Measurements from ENCODE around the gene LAMTOR4. TPM values are rescaled to one million over a fixed set of nuclear protein-coding genes. Genes with fewer than 3 reads are reported as not detected.
"Not testable (repeated sequence)": the region's sequence is repeated elsewhere in the genome, so short reads cannot be mapped to it uniquely, and the experiment has no call there.

Gene LAMTOR4
- total RNA-seq, 1 donor from 2014 or later, result 208 TPM

DNA sequence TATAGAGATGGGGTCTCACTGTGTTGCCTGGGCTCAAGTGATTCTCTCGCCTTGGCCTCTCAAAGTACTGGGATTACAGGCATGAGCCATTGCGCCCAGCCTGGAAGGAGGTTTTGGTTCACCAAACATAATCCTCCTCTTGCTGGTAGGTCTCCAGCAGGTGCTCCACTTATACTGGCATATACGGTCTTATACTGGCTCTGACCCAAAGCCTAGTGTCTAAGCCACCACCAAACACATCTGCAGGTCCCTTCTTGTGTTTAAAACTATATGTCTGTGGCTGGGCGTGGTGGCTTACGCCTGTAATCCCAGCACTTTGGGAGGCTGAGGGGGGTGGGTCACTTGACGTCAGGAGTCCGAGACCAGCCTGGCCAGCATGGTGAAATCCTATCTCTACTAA lies 16.6 kb upstream of the LAMTOR4 start:
- no peaks in the 10 kb centered on the region for H3K36me3 ChIP-seq (ENCODE audit: control insufficient read depth, insufficient read depth, low read length)
- TF ChIP-seq, protein P1, sequence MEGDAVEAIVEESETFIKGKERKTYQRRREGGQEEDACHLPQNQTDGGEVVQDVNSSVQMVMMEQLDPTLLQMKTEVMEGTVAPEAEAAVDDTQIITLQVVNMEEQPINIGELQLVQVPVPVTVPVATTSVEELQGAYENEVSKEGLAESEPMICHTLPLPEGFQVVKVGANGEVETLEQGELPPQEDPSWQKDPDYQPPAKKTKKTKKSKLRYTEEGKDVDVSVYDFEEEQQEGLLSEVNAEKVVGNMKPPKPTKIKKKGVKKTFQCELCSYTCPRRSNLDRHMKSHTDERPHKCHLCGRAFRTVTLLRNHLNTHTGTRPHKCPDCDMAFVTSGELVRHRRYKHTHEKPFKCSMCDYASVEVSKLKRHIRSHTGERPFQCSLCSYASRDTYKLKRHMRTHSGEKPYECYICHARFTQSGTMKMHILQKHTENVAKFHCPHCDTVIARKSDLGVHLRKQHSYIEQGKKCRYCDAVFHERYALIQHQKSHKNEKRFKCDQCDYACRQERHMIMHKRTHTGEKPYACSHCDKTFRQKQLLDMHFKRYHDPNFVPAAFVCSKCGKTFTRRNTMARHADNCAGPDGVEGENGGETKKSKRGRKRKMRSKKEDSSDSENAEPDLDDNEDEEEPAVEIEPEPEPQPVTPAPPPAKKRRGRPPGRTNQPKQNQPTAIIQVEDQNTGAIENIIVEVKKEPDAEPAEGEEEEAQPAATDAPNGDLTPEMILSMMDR (IDR thresholded peaks at IDR 0.05; ENCODE audit: insufficient read depth, low read length, poor library complexity, severe bottlenecking), result no peak
- H3K4me3 ChIP-seq (ENCODE audit: low read depth, low read length), result no peak overlapping the region
- no peak for DNase-seq (ENCODE audit: low read depth)
- no peaks in the 10 kb centered on the region for H3K27me3 ChIP-seq (ENCODE audit: control insufficient read depth, insufficient read depth, low read length)

DNA sequence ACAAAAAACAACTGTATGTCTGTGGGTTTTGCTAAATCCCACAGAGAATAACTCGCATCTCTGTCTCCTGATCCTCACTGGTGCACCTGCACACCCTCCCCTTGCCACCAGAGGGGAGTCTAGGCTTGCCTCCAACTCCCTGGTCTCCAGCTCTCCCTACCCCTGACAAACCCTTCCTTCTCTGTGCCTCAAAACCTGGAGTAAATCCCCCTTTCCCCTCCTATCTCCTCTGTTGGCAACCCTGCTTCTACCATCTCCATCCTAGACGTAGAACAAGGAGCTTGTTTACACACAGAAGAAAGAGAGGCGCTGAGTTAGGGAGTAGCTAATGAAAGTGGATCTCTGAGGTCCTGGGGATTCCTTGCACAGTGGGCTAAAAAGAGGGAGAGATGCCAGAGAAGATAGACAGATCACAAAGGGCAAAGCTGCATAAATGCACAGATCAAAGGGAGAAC lies 16.0 kb upstream of the LAMTOR4 start:
- Histone ChIP-seq H3K36me3 (ENCODE audit: control insufficient read depth, insufficient read depth, low read length) (no peaks in the 10 kb centered on the region), H3K27me3 (ENCODE audit: control insufficient read depth, insufficient read depth, low read length) (no peaks in the 10 kb centered on the region), H3K4me3 (ENCODE audit: low read depth, low read length) (no peak overlapping the region)
- TF ChIP-seq, protein P1 (IDR thresholded peaks at IDR 0.05; ENCODE audit: insufficient read depth, low read length, poor library complexity, severe bottlenecking), result peak; percentile 94
- no peak for DNase-seq (ENCODE audit: low read depth)

DNA sequence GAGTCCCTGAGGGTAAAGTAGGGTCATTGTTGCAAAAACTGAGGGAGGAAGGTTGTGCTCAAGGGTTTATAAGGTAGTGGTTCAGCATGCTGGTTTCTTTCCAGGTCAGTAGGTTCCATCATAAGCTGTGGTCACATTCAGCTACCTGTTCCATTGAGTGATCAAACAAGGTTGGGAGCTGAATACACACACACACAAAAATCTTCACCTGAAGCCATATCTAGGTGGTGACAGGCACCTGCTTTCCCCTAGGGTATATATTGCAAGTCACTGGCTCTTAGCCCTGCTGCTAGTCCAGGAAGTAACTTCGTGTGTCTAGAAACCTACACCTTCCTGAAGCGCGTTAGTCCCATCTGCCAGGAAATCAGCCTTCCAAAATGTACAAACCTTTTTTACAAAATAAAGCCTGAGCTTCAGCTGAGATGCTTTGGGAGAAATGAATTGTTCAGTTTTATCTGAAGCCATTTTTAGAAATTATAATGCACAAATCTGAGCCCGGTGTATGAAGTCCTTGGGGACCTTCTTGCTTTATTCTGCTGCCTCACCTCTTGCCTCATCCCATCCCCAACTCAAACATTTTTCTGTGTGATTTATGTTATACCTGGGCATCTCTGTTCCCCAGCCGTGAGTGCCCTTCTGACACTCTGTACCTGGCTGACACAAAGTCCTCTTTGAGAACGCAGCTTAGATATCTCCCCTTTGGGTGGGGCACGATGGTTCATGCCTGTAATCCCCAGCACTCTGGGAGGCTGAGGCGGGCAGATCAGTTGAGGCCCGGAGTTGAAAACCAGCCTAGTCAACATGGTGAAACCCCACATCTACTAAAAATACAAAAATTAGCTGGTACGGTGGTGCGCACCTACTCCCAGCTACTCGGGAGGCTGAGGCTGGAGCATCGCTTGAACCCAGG lies 10.6 kb upstream of the LAMTOR4 start:
- DNase-seq (ENCODE audit: low read depth), result no peak
- Histone ChIP-seq H3K4me3 (ENCODE audit: low read depth, low read length) (no peak overlapping the region), H3K36me3 (ENCODE audit: control insufficient read depth, insufficient read depth, low read length) (no peaks in the 10 kb centered on the region), H3K27me3 (ENCODE audit: control insufficient read depth, insufficient read depth, low read length) (no peaks in the 10 kb centered on the region)
- TF ChIP-seq, protein P1 (IDR thresholded peaks at IDR 0.05; ENCODE audit: insufficient read depth, low read length, poor library complexity, severe bottlenecking), result no peak

DNA sequence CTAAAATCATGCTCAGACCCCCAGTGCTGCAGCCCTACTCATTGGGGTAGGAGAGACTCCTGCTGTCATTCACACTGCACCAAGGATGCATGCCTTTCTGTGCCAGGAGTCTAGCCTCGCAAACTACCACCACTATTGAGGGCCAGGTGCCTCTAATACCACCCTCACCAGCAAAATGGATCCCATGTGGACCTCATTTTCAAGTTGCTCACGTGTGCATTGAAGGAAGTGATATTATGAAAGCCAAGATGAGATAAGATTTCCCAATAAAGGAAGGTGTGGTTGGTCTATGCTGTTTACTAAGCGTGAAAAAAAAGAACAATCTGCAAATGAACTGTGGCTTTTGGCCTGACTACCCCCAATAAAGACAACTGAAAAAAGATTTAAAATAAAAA lies 7.2 kb upstream of the LAMTOR4 start:
- H3K27me3 ChIP-seq (ENCODE audit: control insufficient read depth, insufficient read depth, low read length), result no peaks in the 10 kb centered on the region
- TF ChIP-seq, protein P1 (IDR thresholded peaks at IDR 0.05; ENCODE audit: insufficient read depth, low read length, poor library complexity, severe bottlenecking), result no peak

DNA sequence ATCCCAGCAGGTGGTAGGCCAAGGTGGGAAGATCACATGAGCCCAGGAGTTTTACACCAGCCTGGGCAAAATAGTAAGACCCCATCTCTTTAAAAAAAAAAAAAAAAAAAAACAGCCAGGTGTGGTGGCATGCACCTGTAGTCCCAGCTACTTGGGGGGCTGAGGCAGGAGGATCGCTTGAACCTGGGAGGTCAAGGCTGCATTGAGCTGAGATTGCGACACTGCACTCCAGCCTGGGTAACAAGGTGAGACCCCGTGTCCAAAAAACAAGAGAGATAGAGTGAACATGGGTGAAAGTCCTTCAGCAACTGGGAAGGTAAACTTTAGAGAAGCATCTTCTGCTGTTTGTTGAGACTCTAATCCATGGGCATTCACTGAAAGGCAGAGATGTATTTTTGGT lies 6.3 kb upstream of the LAMTOR4 start:
- no peak for DNase-seq (ENCODE audit: low read depth)
- Histone ChIP-seq H3K4me3 (ENCODE audit: low read depth, low read length) (no peak overlapping the region), H3K36me3 (ENCODE audit: control insufficient read depth, insufficient read depth, low read length) (no peaks in the 10 kb centered on the region), H3K27me3 (ENCODE audit: control insufficient read depth, insufficient read depth, low read length) (no peaks in the 10 kb centered on the region)
- TF ChIP-seq, protein P1 (IDR thresholded peaks at IDR 0.05; ENCODE audit: insufficient read depth, low read length, poor library complexity, severe bottlenecking), result no peak

More for the DNA sequence above, 7.2 kb upstream of the LAMTOR4 start:
- H3K36me3 ChIP-seq (ENCODE audit: control insufficient read depth, insufficient read depth, low read length), result no peaks in the 10 kb centered on the region
- DNase-seq (ENCODE audit: low read depth), result no peak
- H3K4me3 ChIP-seq (ENCODE audit: low read depth, low read length), result no peak overlapping the region

DNA sequence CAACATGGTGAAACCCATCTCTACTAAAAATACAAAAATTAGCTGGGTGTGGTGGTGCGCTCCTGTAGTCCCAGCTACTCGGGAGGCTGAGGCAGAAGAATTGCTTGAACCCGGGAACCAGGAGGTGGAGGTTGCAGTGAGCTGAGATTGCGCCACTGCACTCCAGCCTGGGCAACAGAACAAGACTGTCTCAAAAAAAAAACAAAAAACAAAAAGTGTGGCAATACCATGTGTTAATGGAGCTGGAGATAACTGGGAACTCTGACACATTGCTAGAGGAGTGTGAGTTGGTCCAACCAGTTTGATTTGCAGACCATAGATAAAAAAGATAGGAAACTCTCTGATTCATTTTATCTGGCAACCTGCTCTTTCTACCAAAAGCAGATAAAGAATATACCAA lies 2.4 kb upstream of the LAMTOR4 start:
- not testable (repeated sequence) for H3K4me3 ChIP-seq (ENCODE audit: low read depth, low read length); H3K27me3 ChIP-seq (ENCODE audit: control insufficient read depth, insufficient read depth, low read length); DNase-seq (ENCODE audit: low read depth); H3K36me3 ChIP-seq (ENCODE audit: control insufficient read depth, insufficient read depth, low read length)

Measured in kidney epithelial cell (primary cell).